ENCODE results near the gene CYGB. TPM values are rescaled to one million over a fixed set of nuclear protein-coding genes. Genes with fewer than 3 reads are reported as not detected.
"Not testable (repeated sequence)": the region's sequence is repeated elsewhere in the genome, so short reads cannot be mapped to it uniquely, and the experiment has no call there.

The CYGB gene
- total RNA-seq, 2 experiments from 2014 or later = 0.44 to 0.57 TPM

- CTCF ChIA-PET (ENCODE audit: unreplicated experiment) = no interaction called here
- H4K20me1 ChIP-seq (ENCODE audit: insufficient read depth, low read length) = peaks cover 40% of the 10 kb centered on the region
- H3K9me2 ChIP-seq (ENCODE audit: insufficient read depth, low read length) = no peaks in the 10 kb centered on the region
- intact Hi-C loops (cut with micrococcal nuclease; ENCODE audit: unreplicated experiment) = no loop called here
- no peak for DNase-seq (ENCODE audit: low spot score)
- H3K36me3 ChIP-seq (ENCODE audit: insufficient read depth, low read length) = peaks cover 74% of the 10 kb centered on the region
- POLR2A ChIA-PET = interaction anchor here (1.0 to 5.4 kb wide), 2 partner anchors 15 to 32 kb away, joined by 3 to 53 read pairs; no protein-coding TSS in a partner anchor
- H3K4me1 ChIP-seq (ENCODE audit: insufficient read depth, low read length, poor library complexity, severe bottlenecking) = peaks cover 49% of the 10 kb centered on the region
- peak overlapping the region; percentile 77 for H3K4me3 ChIP-seq (ENCODE audit: low read depth, low read length, poor library complexity, severe bottlenecking)
- H3K27ac ChIP-seq (ENCODE audit: low read depth, low read length, poor library complexity, severe bottlenecking) = peak overlapping the region; percentile 28
- peaks cover 63% of the 10 kb centered on the region for H3K79me2 ChIP-seq (ENCODE audit: insufficient read depth, low read depth, low read length)
- H3K4me2 ChIP-seq (ENCODE audit: low read length) = peak overlapping the region; percentile 84
- no peaks in the 10 kb centered on the region for H3K9me3 ChIP-seq (ENCODE audit: low read length)
- no peak overlapping the region for H2AFZ ChIP-seq (ENCODE audit: low read length)
- TF ChIP-seq EZH2phosphoT487 (IDR thresholded peaks at IDR 0.05; ENCODE audit: borderline replicate concordance, low read depth, low read length) (no peak), CTCF (conservative IDR thresholded peaks at IDR 0.05; ENCODE audit: low read length) (no peak)
- no TSS peak for BruUV-seq (replicated peaks)
These were observed 23.3 kb upstream of the CYGB start for GRCh38 chr17:76560877-76561221.

GRCh38 chr17:76560036-76560876 lies 22.7 kb upstream of the CYGB start:
- peaks cover 63% of the 10 kb centered on the region for H3K79me2 ChIP-seq (ENCODE audit: insufficient read depth, low read depth, low read length)

GRCh38 chr17:76559460-76559859 lies 22.0 kb upstream of the CYGB start:
- not testable (repeated sequence) for DNase-seq (ENCODE audit: low spot score); BruUV-seq (replicated peaks); H3K9me2 ChIP-seq (ENCODE audit: insufficient read depth, low read length); H2AFZ ChIP-seq (ENCODE audit: low read length); H3K9me3 ChIP-seq (ENCODE audit: low read length)
- H3K27ac ChIP-seq (ENCODE audit: low read depth, low read length, poor library complexity, severe bottlenecking) = peak overlapping the region; percentile 59
- ChIA-PET POLR2A (interaction anchor here (0.6 to 5.4 kb wide), 4 partner anchors 31 to 217 kb away, joined by 3 to 53 read pairs (median 4); no protein-coding TSS in a partner anchor), CTCF (ENCODE audit: unreplicated experiment) (interaction anchor here (1.1 kb wide), 1 partner anchor 32 kb away, joined by 3 read pairs; no protein-coding TSS in a partner anchor)
- H3K4me3 ChIP-seq (ENCODE audit: low read depth, low read length, poor library complexity, severe bottlenecking) = peak overlapping the region; percentile 77
- peaks cover 63% of the 10 kb centered on the region for H3K79me2 ChIP-seq (ENCODE audit: insufficient read depth, low read depth, low read length)
- peaks cover 33% of the 10 kb centered on the region for H4K20me1 ChIP-seq (ENCODE audit: insufficient read depth, low read length)
- H3K4me1 ChIP-seq (ENCODE audit: insufficient read depth, low read length, poor library complexity, severe bottlenecking) = peaks cover 42% of the 10 kb centered on the region
- peak overlapping the region; percentile 84 for H3K4me2 ChIP-seq (ENCODE audit: low read length)
- peaks cover 60% of the 10 kb centered on the region for H3K36me3 ChIP-seq (ENCODE audit: insufficient read depth, low read length)
- intact Hi-C loops (cut with micrococcal nuclease; ENCODE audit: unreplicated experiment) = loop anchor here (5.0 kb wide), 1 partner anchor 113 kb away; no protein-coding TSS in a partner anchor

More at GRCh38 chr17:76560036-76560876, 22.7 kb upstream of the CYGB start:
- CTCF ChIA-PET (ENCODE audit: unreplicated experiment) = interaction anchor here (0.5 to 1.1 kb wide), 3 partner anchors 33 to 500 kb away, joined by 3 to 4 read pairs (median 3); no protein-coding TSS in a partner anchor
- peaks cover 34% of the 10 kb centered on the region for H4K20me1 ChIP-seq (ENCODE audit: insufficient read depth, low read length)
- intact Hi-C loops (cut with micrococcal nuclease; ENCODE audit: unreplicated experiment) = no loop called here
- peak overlapping the region; percentile 77 for H3K4me3 ChIP-seq (ENCODE audit: low read depth, low read length, poor library complexity, severe bottlenecking)
- H2AFZ ChIP-seq (ENCODE audit: low read length) = no peak overlapping the region
- no peaks in the 10 kb centered on the region for H3K9me3 ChIP-seq (ENCODE audit: low read length)
- TSS peak; percentile 1 for BruUV-seq (replicated peaks)
- peaks cover 68% of the 10 kb centered on the region for H3K36me3 ChIP-seq (ENCODE audit: insufficient read depth, low read length)
- H3K4me1 ChIP-seq (ENCODE audit: insufficient read depth, low read length, poor library complexity, severe bottlenecking) = peaks cover 44% of the 10 kb centered on the region
- TF ChIP-seq CTCF (conservative IDR thresholded peaks at IDR 0.05; ENCODE audit: low read length) (no peak), EZH2phosphoT487 (IDR thresholded peaks at IDR 0.05; ENCODE audit: borderline replicate concordance, low read depth, low read length) (no peak)
- POLR2A ChIA-PET = interaction anchor here (0.9 to 5.4 kb wide), 4 partner anchors 15 to 142 kb away, joined by 3 to 53 read pairs (median 3); no protein-coding TSS in a partner anchor
- H3K27ac ChIP-seq (ENCODE audit: low read depth, low read length, poor library complexity, severe bottlenecking) = peak overlapping the region; percentile 1
- DNase-seq (ENCODE audit: low spot score) = no peak
- H3K4me2 ChIP-seq (ENCODE audit: low read length) = peak overlapping the region; percentile 84
- no peaks in the 10 kb centered on the region for H3K9me2 ChIP-seq (ENCODE audit: insufficient read depth, low read length)
